Epithelial cell of proximal tubule (primary cell): ENCODE data around the gene PLLP. TPM values are rescaled to one million over a fixed set of nuclear protein-coding genes. Genes with fewer than 3 reads are reported as not detected.
"Not testable (repeated sequence)": the region's sequence is repeated elsewhere in the genome, so short reads cannot be mapped to it uniquely, and the experiment has no call there.

ENCODE experiments used
- DNase-seq: peaks from one replicate; pipeline ENCODE4 v3.0.0-alpha.2; 2011; ENCODE audit warnings: low read depth
- H3K4me3 ChIP-seq: 2 replicates; pipeline ENCODE4 v1.5.1; 2011; ENCODE audit warnings: low read depth, mild to moderate bottlenecking, low read length
- total RNA-seq: library from RNA; depleted of rRNA; stranded (reverse); fragments of >200 nt; gene quantifications from 2 replicates; pipeline ENCODE4 v1.2.3, GENCODE V29; 2015
- TF ChIP-seq, protein P1 (sequence below): conservative IDR thresholded peaks from 2 replicates; pipeline ENCODE4 v1.5.1; 2012; ENCODE audit warnings: low read depth, mild to moderate bottlenecking, low read length

PLLP gene
- total RNA-seq, 1 donor from 2014 or later: 2.5 TPM

DNA sequence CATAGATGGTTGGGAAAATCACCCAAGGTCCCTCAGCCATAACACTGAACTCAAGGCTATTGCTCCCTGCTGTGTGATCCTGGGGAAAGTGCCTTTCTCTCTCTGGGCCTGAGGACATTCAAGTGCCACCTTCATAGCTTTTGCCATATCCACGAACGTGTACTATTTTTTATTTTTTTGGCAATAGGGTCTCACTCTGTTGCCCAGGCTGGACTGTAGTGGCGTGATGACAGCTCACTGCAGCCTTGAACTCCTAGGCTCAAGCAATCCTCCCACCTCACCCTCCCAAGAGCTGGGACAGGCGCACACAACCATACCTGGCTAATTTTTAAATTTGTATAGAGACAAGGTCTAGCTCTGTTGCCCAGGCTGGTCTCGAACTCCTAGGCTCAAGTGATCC is 10.6 kb downstream of the PLLP start:
- H3K4me3 ChIP-seq: no peak overlapping the region
- TF ChIP-seq, protein P1, sequence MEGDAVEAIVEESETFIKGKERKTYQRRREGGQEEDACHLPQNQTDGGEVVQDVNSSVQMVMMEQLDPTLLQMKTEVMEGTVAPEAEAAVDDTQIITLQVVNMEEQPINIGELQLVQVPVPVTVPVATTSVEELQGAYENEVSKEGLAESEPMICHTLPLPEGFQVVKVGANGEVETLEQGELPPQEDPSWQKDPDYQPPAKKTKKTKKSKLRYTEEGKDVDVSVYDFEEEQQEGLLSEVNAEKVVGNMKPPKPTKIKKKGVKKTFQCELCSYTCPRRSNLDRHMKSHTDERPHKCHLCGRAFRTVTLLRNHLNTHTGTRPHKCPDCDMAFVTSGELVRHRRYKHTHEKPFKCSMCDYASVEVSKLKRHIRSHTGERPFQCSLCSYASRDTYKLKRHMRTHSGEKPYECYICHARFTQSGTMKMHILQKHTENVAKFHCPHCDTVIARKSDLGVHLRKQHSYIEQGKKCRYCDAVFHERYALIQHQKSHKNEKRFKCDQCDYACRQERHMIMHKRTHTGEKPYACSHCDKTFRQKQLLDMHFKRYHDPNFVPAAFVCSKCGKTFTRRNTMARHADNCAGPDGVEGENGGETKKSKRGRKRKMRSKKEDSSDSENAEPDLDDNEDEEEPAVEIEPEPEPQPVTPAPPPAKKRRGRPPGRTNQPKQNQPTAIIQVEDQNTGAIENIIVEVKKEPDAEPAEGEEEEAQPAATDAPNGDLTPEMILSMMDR: no peak
- no peak for DNase-seq

DNA sequence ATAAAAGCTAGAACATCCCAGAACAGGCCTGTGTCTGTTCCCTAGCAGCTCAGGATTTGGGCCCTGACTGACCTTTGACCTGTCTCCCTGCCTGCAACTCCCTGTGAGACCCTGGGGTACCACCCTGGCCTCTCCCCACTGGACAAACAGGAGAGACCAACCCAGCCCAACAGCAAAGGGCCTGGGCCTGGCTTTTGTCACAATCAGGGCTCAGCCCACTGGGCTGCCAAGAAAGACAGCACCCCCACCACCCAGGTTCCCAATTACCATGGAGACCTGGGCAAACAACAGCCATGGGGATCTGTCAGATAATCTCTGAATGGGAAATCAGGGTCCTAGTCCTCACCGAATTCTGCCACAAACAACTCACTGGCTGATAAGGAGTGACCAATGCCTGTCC is 11.1 kb downstream of the PLLP start:
- DNase-seq: no peak
- TF ChIP-seq, protein P1: no peak
- H3K4me3 ChIP-seq: no peak overlapping the region

DNA sequence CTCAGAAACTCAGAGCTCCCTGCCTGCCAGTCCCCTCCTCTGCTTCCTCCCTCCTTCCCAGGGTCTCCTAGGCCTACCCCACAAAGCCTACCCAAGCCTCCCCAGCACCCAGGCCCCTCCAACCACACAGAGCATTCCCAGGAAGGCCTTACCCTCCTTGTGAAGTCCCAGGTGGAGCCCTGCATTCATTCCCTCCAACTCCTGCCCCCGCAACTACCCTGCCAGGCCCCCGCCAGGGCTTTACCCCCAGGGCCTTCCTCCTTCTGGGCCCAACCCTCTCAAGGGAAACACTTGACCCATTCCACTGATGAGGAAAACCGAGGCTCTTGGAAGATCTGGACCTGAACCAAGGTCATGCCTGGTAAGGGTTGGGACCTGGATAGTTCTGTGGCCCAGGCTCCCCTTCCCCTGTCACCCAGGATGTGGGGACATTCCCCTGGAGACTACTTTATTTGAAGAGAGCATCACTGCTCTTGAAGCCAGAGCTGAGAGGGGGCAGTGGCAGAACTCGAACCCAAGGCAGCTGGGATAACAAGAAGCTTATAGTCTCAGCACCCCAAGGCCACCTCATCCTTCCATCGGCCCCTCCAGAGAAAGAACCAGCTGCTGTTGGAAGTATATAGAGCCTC is 12.5 kb downstream of the PLLP start:
- no peak overlapping the region for H3K4me3 ChIP-seq
- no peak for DNase-seq
- TF ChIP-seq, protein P1: no peak

DNA sequence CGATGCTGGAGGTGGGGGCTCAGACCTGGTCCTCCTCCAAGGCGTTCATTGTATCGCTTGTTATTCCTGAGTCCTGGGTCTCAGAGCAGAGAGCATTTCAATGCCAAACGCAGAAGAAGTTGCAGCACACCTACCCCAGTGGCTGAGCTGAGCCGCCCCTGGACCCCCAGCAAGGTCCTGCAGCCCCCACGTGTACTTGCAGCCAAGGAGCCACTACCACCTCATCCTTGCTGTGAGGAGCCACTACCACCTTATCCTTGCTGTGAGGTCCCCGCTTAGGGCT is 13.5 kb downstream of the PLLP start:
- no peak overlapping the region for H3K4me3 ChIP-seq
- DNase-seq: no peak
- TF ChIP-seq, protein P1: no peak

DNA sequence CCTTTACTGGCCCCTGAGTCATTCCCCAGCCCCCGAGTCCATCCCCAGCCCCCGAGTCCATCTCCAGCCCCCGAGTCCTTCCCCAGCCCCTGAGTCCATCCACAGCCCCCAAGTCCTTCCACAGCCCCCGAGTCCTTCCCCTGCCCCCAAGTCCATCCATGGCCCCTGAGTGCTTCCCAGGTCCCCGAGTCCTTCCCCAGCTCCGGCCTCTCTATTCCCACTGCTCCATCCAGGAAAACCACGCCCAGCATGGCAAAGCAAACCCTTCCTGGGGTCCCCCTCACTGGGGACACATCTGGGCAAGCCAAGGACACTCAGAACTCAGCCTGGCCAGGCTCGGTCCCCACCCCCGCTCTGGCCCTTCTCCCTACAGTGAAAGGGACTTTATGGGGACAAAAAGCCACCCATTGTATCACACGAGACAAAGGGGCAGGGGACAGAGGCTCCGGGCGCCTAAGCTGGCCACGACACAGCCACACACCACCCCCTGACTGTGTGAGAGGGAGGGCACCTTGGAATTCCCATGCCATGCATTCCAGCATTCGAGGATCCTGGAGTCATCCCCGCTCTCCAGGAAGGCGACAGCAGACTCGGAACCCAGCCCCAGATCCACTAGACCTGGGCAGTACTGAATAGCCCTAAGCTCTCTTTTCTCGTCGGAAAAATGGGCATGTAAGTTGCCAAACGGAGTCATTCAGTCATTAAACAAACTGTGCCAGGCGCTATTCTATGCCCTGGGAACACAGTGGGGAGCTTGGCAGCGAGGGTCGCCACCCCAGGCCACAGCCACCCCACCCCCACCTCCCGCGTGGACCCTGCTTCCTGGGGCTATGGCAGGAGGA is 14.0 kb downstream of the PLLP start:
- no peak overlapping the region for H3K4me3 ChIP-seq
- DNase-seq: no peak
- TF ChIP-seq, protein P1: no peak

DNA sequence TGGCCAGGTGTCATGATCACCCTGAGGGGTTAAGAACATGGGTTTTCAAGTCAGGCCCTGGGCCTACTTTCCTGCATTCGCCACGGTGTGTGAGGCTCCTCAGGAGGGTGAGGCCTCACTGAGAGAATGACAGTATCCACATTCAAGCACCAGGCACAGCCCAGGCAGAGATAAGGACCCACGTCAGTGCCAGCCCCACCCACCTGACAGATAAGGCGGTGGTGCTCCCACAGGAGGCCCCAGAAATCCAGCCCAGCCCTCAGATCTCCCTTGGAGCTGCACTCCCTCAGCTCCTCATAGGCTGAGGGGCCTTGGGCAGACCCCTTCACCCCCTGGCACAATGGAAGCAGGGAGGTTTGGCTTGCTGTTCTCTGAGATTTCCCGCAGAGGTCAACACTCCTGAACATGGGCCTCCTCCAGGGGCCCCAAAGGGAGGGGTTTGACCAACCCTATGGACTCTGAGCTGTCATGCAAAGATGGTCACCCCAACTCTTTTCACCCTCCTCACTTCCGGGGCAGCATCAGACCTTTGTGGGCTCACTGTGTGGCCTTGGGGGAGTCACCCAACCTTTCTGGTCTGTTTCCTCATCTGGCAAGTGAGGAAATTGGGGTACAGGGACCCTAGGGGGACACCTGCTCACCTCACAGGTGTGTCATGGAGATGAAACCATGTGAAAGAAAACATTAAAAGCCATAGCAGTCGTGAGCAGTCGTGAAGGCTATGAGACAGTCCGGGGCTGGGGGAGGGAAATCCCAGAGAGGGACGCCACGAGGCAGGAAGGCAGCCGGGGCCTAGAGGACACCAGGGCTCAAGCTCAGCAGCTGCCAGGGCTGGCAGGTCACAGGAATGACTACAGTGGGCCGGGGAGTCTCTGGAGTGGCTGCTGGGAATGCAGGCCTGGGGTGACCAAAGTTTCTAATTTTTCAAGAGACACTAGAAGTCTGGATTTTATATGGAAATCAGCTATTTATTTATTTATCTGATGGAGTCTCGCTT is 15.4 kb downstream of the PLLP start:
- DNase-seq: no peak
- H3K4me3 ChIP-seq: no peak overlapping the region
- TF ChIP-seq, protein P1: no peak

DNA sequence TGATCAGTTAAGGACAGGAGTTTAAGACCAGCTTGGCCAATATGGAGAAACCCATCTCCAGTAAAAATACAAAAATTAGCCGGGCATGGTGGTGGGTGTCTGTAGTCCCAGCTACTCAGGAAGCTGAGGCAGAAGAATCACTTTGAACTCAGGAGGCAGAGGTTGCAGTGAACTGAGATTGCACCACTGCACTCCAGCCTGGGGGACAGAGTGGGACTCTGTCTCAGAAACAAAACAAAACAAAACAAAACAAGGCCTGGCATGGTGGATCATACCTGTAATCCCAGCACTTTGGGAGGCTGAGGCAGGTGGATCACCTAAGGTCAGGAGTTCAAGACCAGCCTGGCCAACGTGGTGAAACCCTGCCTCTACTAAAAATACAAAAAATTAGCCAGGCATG is 17.1 kb downstream of the PLLP start:
- H3K4me3 ChIP-seq, DNase-seq: not testable (repeated sequence)
